ENCODE measurements around the gene STK38.
A peak's percentile ranks its signal among the peaks of the same experiment; 100 is the strongest.

STK38 gene

GRCh38 chr6:36580184-36580526 is 32.9 kb upstream of the STK38 start:
- Histone ChIP-seq H3F3A (ENCODE audit: insufficient read depth, low read length) (0 out of 2 replicates have a peak, but pooled peaks cover 4% of the 10 kb centered on the region), H3K9me2 (replicated peaks; ENCODE audit: insufficient read depth, low read length) (no peaks in the 10 kb centered on the region), H3K9me3 (replicated peaks; ENCODE audit: insufficient read depth, low read length) (no peaks in the 10 kb centered on the region), H2AFZ (ENCODE audit: low read length) (peak overlapping the region; percentile 85), H4K20me1 (ENCODE audit: insufficient read depth, low read length) (no peaks in the 10 kb centered on the region), H3K4me2 (ENCODE audit: low read depth, low read length) (no peak overlapping the region), H3K36me3 (replicated peaks; ENCODE audit: insufficient read depth, low read length) (no peaks in the 10 kb centered on the region), H3K9ac (ENCODE audit: low read length) (no peak overlapping the region), H3K4me1 (ENCODE audit: low read length) (peaks cover 7% of the 10 kb centered on the region; the same call in 1 of the 2 replicates), H3K4me3 (ENCODE audit: low read length) (no peak overlapping the region), H3K27me3 (replicated peaks; ENCODE audit: insufficient read depth, low read length) (no peaks in the 10 kb centered on the region), H3K27ac (ENCODE audit: low read length) (no peak overlapping the region), H3K79me2 (ENCODE audit: low read length) (no peaks in the 10 kb centered on the region)
- no peak for TF ChIP-seq EZH2phosphoT487 (IDR thresholded peaks at IDR 0.05; ENCODE audit: low read length)
- no peak for TF ChIP-seq EZH2 (optimal IDR thresholded peaks at IDR 0.05; ENCODE audit: low read depth, low read length)
- no peak for TF ChIP-seq CTCF (IDR thresholded peaks at IDR 0.05; ENCODE audit: low read length)
- DNase-seq: no peak

GRCh38 chr6:36578431-36578830 is 31.2 kb upstream of the STK38 start:
- no peaks in the 10 kb centered on the region for H3K9me2 ChIP-seq (replicated peaks; ENCODE audit: insufficient read depth, low read length)
- no peak overlapping the region for H3K9ac ChIP-seq (ENCODE audit: low read length)
- no peaks in the 10 kb centered on the region for H3K36me3 ChIP-seq (replicated peaks; ENCODE audit: insufficient read depth, low read length)
- no peak overlapping the region for H2AFZ ChIP-seq (ENCODE audit: low read length)
- H4K20me1 ChIP-seq (ENCODE audit: insufficient read depth, low read length): no peaks in the 10 kb centered on the region
- no peak overlapping the region for H3K27ac ChIP-seq (ENCODE audit: low read length)
- H3K79me2 ChIP-seq (ENCODE audit: low read length): no peaks in the 10 kb centered on the region
- peaks cover 7% of the 10 kb centered on the region; the same call in 1 of the 2 replicates for H3K4me1 ChIP-seq (ENCODE audit: low read length)
- no peaks in the 10 kb centered on the region for H3K27me3 ChIP-seq (replicated peaks; ENCODE audit: insufficient read depth, low read length)
- TF ChIP-seq EZH2phosphoT487 (IDR thresholded peaks at IDR 0.05; ENCODE audit: low read length) (no peak), CTCF (IDR thresholded peaks at IDR 0.05; ENCODE audit: low read length) (no peak), EZH2 (optimal IDR thresholded peaks at IDR 0.05; ENCODE audit: low read depth, low read length) (no peak)
- H3K9me3 ChIP-seq (replicated peaks; ENCODE audit: insufficient read depth, low read length): no peaks in the 10 kb centered on the region
- H3K4me3 ChIP-seq (ENCODE audit: low read length): no peak overlapping the region
- no peak overlapping the region for H3K4me2 ChIP-seq (ENCODE audit: low read depth, low read length)
- DNase-seq: no peak
- 0 out of 2 replicates have a peak, but pooled peaks cover 4% of the 10 kb centered on the region for H3F3A ChIP-seq (ENCODE audit: insufficient read depth, low read length)

GRCh38 chr6:36578030-36578429 is 30.8 kb upstream of the STK38 start:
- Histone ChIP-seq H4K20me1 (ENCODE audit: insufficient read depth, low read length) (no peaks in the 10 kb centered on the region), H3K9ac (ENCODE audit: low read length) (no peak overlapping the region), H3K4me3 (ENCODE audit: low read length) (no peak overlapping the region), H2AFZ (ENCODE audit: low read length) (no peak overlapping the region), H3K4me1 (ENCODE audit: low read length) (peaks cover 7% of the 10 kb centered on the region; the same call in 1 of the 2 replicates), H3K79me2 (ENCODE audit: low read length) (no peaks in the 10 kb centered on the region), H3K36me3 (replicated peaks; ENCODE audit: insufficient read depth, low read length) (no peaks in the 10 kb centered on the region), H3K9me2 (replicated peaks; ENCODE audit: insufficient read depth, low read length) (no peaks in the 10 kb centered on the region), H3K9me3 (replicated peaks; ENCODE audit: insufficient read depth, low read length) (no peaks in the 10 kb centered on the region), H3K27me3 (replicated peaks; ENCODE audit: insufficient read depth, low read length) (no peaks in the 10 kb centered on the region), H3K27ac (ENCODE audit: low read length) (no peak overlapping the region), H3F3A (ENCODE audit: insufficient read depth, low read length) (0 out of 2 replicates have a peak, but pooled peaks cover 4% of the 10 kb centered on the region), H3K4me2 (ENCODE audit: low read depth, low read length) (no peak overlapping the region)
- no peak for DNase-seq
- TF ChIP-seq EZH2phosphoT487 (IDR thresholded peaks at IDR 0.05; ENCODE audit: low read length) (no peak), EZH2 (optimal IDR thresholded peaks at IDR 0.05; ENCODE audit: low read depth, low read length) (no peak), CTCF (IDR thresholded peaks at IDR 0.05; ENCODE audit: low read length) (no peak)
